IPS-NIHi11 (cell line): ENCODE data around the gene MUL1.

Experiments used
- DNase-seq: peaks from one replicate; pipeline ENCODE4 v3.0.0; 2012; ENCODE audit warnings: mixed read lengths, low spot score

The MUL1 gene

GRCh38 chr1:20466273-20466672 lies 41.7 kb downstream of the MUL1 start:
- DNase-seq = no peak

GRCh38 chr1:20465187-20465586 lies 42.8 kb downstream of the MUL1 start:
- DNase-seq = no peak

- DNase-seq = no peak
These were observed 44.4 kb downstream of the MUL1 start for GRCh38 chr1:20463502-20463901.

GRCh38 chr1:20462397-20462796 lies 45.6 kb downstream of the MUL1 start:
- no peak for DNase-seq

GRCh38 chr1:20458717-20459116 lies 49.2 kb downstream of the MUL1 start:
- DNase-seq = no peak

GRCh38 chr1:20454004-20454403 lies 53.9 kb downstream of the MUL1 start:
- no peak for DNase-seq

GRCh38 chr1:20449735-20450311 lies 58.1 kb downstream of the MUL1 start:
- no peak for DNase-seq
